OCI-LY3 (cell line): ENCODE results near the gene TPD52L2.

Experiments used
- CTCF ChIP-seq: fragments of 200-600, 300-600 bp; sonication (generic); IDR thresholded peaks from 2 replicates; pipeline ENCODE4 v1.5.1; 2014; ENCODE audit warnings: antibody characterized with exemption, low read length, low read depth
- EZH2phosphoT487 ChIP-seq: fragments of 200-600 bp; shearing (Covaris generic); IDR thresholded peaks from 2 replicates; pipeline ENCODE4 v1.6.1; 2018; ENCODE audit warnings: antibody characterized with exemption, mixed run types, low read depth

- TF ChIP-seq CTCF (no peak), EZH2phosphoT487 (no peak)
Observed at GRCh38 chr20:63854766-63855362, 10.2 kb upstream of the TPD52L2 start.
